LHCN-M2 (cell line): ENCODE measurements around the gene DCDC1. TPM values are rescaled to one million over a fixed set of nuclear protein-coding genes. Genes with fewer than 3 reads are reported as not detected.
A peak's percentile ranks its signal among the peaks of the same experiment; 100 is the strongest.

Experiments used
- DNase-seq: peaks from one replicate; pipeline ENCODE4 v3.0.0-alpha.2; 2012; ENCODE audit warnings: low read depth
- total RNA-seq: library from RNA; depleted of rRNA; stranded (reverse); fragments of >200 nt; gene quantifications from 2 replicates; pipeline ENCODE4 v1.2.3, GENCODE V29; 2014

Gene DCDC1
- total RNA-seq, 1 experiment from 2014 or later: 0.40 TPM

DNA sequence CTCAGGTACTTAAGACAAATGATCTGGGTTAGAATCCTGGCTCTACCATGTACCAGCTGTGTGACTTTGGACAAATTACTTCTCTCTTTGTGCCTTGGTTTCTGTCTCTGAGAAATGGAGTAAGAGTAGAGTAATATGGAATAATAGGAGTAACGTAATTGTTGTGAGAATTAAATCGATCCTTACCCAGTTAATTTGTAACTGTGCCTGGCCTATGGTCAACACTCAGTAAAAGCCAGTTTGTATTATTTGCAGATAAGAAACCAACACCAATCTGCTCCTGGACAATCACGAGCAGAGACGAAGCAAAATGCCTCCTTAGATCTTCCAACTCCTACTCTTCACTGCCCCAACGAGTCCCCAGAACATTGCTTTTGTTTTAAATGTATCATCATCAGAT lies 266.7 kb downstream of the DCDC1 start:
- DNase-seq: no peak

- DNase-seq: no peak
Measured at GRCh38 chr11:31102316-31102715, 267.2 kb downstream of the DCDC1 start.

GRCh38 chr11:31096191-31096805 lies 273.2 kb downstream of the DCDC1 start:
- DNase-seq: no peak

GRCh38 chr11:31092638-31093037 lies 276.9 kb downstream of the DCDC1 start:
- DNase-seq: no peak

GRCh38 chr11:31089117-31089516 lies 280.4 kb downstream of the DCDC1 start:
- DNase-seq: no peak

DNA sequence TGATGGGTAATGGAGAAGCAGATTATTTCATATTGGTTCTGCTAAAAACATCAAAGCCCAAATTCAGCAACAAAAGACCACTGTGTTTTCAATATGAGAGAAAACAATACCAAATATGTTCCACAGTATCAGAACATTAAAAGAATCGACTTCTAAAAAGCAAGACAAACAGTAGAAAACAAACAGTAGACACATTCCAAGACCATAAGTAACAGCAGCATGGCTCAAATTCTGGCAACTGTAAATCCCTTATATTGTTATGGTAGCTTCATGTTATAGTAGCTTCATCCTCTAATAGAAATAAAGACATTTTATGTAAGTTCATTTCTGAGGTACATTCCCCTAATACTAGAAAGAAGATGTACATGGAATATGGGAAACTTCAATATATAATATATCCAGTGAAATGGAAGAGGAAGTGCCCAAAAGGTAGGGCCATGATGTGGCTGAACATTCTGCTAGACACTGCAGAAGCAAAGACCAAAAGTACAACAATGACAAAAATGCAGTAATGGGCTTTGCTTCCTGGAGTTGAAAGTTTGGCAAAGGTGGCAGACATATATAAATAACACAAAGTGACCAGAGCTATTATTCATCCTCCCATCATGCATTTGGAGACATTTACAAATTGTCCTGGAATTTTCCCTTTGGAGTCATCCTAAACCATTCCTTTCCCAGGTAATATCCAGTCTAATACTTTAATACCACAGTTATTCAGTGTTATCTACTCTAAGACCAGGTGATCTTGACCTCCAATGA lies 299.9 kb downstream of the DCDC1 start:
- no peak for DNase-seq

DNA sequence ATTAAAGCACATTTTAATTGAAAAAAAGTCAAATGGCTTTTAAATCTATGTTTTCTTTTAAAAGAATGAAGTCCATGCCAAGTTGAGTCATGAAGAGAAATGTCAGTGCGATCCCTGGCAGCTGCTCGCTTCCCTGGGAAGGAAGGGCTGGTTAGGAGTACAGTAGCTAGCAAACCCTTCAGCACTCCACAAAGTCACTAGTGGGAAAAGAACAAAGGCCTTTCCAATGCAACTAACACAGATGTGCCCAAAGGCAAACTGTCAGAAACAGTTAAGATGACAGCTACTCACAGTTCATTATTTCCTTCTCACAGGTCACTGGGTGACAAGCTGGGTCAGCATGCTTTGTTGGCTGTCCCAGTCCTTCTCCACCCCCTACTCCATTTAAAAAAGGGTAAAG lies 308.7 kb downstream of the DCDC1 start:
- DNase-seq: peak; percentile 79

DNA sequence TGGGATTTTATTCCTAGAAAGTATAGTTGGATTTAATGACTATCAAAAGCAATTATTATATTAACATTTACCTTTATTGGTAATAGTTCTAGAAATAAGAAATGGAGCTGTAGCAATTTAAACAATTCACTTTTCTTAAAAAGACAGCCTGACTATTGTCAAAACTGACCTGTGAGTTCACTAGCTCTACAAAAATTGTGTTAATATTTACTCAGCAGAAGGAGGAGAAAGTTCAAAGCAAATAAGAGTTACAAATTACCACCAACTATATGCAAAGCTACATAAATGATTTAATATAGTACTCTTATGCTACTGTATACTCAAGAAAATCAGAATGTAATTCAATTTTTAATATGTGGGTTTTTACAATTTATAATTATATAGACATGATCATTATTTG lies 310.0 kb downstream of the DCDC1 start:
- DNase-seq: no peak

GRCh38 chr11:31050061-31050765 lies 319.3 kb downstream of the DCDC1 start:
- peak; percentile 20 for DNase-seq

DNA sequence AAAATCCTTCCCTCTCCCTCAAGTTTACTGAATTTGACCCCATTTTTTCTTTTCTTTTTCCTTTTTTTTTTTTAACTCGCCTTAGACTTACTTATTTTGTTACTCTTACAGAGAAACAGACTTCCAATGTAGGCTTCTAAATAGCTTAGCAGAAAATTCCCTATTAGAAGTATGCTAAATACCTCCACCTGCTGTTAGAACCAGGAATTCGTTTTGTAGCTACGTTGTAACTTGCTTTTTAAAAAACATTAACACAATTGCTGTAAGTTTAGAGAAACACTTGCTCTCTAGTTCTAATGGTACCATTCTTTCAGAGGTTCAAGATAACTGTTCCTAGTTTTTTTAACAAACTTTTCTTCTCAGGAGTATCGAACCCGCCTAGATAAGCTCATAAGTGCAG lies 324.2 kb downstream of the DCDC1 start:
- peak; percentile 37 for DNase-seq

DNA sequence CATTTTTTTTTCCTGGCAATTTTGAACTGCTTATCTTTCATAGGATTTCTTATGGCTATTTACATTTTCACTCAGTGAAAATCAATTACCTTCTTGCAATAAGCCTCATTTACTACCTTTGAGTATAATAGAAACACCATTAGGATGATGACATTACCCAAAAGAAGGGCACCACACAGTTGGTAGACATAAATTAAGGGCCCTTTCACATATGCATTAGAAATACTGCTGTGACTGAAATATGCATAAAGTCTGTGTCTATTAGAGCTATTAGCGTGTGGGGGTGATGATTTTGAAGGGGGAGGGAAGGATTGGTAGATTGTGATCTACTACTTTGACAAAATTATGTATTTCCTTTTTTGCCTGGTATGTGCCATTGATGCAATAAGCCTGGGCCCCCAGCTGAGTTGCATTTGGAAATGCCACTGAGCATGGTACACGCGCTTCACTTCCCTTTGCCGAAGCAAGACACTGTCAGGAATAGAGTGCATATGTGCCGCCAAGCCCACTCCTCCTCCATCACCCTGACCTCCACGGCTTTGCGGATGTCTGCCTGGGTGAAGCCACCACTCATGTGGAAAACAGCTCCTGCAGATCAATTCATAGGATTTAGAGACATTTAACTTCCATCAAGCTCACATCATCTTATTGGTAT lies 339.3 kb downstream of the DCDC1 start:
- no peak for DNase-seq

GRCh38 chr11:31026315-31026714 lies 343.2 kb downstream of the DCDC1 start:
- DNase-seq: no peak

GRCh38 chr11:31022080-31022479 lies 347.5 kb downstream of the DCDC1 start:
- no peak for DNase-seq

DNA sequence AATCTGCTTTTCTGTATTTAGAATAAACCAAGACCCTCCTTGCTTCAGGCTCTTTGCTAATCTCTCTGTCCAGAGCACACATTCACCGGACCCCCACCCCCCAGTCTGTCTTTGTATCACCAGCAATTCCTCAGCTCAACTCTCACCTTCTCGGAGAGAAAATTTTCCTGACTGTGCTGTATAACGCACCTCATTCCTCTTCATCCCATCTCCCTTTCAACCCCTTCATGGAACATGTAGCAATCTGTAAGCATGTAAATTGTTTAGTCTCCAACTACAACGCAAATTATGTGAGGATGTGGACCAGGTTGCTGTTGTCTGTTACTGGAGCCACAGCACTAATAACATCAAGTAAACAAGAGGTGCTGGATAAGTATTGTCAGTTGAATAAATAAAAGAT lies 349.8 kb downstream of the DCDC1 start:
- no peak for DNase-seq

DNA sequence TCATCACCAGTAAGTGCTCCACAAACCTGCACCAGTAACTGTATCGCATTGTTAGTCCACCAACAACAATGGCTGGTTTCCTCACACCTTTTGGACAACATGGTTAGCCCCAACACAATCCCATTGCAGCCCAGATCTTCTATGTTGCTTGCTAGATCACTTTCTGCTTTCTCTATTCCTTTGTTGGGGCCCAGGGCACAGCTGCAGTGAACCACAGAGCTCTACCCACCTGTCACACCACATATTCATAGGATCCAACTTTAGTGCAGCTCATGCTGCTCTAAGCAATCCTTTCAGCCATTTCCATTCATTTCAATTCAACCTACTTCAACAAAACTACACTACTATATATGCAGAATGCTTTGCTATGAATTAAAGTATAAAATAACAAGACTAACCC lies 364.3 kb downstream of the DCDC1 start:
- peak; percentile 43 for DNase-seq

- no peak for DNase-seq
Measured at GRCh38 chr11:31001427-31001826, 368.1 kb downstream of the DCDC1 start.

GRCh38 chr11:31000381-31000780 lies 369.2 kb downstream of the DCDC1 start:
- no peak for DNase-seq

DNA sequence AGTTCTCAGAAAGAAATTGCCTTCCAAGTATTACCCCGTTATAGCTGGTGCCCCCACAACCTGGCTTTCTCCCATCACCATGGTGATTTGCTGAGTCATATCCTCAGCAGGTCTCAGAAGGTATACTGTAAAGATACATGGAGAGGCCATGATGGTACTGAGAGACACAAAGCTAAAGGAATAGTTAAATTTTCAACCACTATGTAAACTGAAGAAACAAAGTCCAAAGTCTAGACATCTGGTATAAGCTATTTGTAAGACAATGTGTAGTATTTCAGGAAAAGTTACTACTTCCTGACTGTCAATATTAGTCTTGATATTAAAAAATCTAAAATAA lies 377.1 kb downstream of the DCDC1 start:
- DNase-seq: no peak

GRCh38 chr11:30991802-30992512 lies 377.6 kb downstream of the DCDC1 start:
- no peak for DNase-seq

DNA sequence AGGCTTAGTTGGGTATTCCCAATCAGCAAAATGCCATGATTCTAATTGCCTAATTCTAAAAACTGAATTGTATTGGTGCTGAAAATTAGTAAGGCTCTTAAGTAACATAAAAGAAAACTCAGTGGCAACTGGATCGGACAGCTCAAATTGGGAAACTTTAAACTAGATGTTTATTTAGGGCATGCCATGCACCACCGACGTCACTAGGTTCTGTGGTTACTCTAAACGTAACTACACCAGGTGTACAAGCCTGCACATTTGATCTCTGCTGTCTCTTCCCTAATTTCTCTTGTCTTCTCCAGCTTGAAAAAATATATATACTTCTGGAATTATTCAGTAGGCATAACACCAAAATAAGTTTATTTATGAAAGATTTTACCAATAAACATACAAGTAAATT lies 378.2 kb downstream of the DCDC1 start:
- no peak for DNase-seq

DNA sequence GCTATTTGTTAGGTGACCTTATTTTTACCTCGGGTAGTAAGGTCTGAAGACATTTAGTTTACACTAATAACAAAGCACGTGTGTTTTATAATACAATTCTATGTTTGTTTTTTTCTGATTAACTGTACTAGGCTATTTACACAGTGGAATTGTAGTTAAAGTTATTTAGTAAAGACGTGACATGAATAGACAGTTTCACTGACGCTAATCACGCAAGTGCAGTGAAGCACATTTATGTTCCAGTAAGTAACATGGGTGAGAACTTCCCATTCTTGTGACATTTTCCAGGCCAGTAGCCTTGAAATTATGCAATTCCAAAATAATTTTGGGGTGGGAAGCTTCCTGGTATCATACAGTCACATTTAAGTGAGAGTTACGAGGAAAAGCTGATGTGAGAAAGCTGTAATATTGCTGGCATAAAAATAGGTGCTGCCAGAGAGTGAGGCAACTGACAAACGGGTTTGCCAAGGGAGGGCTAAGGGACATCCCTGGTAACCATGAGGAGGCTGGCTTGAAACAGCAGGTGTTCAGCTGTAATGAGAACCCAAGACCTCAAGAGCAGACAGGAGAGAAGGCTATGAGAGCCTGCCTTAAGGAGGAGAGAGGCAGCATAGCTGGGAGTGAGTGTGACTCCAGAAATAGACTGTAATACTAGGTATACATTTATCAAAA lies 378.8 kb downstream of the DCDC1 start:
- no peak for DNase-seq
